ENCODE results near the gene CSTB.

GRCh38 chr21:43762303-43763128 lies 13.6 kb downstream of the CSTB start:
- TF ChIP-seq CTCF (conservative IDR thresholded peaks at IDR 0.05) = no peak
- no peak for TF ChIP-seq ZFX (IDR thresholded peaks at IDR 0.05)

Data from C4-2B (cell line).